WERI-Rb-1 (cell line): ENCODE data around the gene CPEB3.
A peak's percentile ranks its signal among the peaks of the same experiment; 100 is the strongest.

Experiments used
- DNase-seq: peaks from one replicate; pipeline ENCODE4 v3.0.0-alpha.2; 2020
- H3K27ac ChIP-seq: fragments of 250-450 bp; sonication (Bioruptor Pico); 2 replicates; pipeline ENCODE4 v1.5.1; 2020; ENCODE audit warnings: mild to moderate bottlenecking, moderate library complexity
- H3K27me3 ChIP-seq: fragments of 250-450 bp; sonication (Bioruptor Pico); 2 replicates; pipeline ENCODE4 v1.5.1; 2021; ENCODE audit warnings: mild to moderate bottlenecking, low read depth, moderate library complexity; ENCODE audit not compliant: insufficient read depth, severe bottlenecking
- H3K36me3 ChIP-seq: fragments of 250-450 bp; sonication (Bioruptor Pico); 2 replicates; pipeline ENCODE4 v1.5.1; 2020; ENCODE audit warnings: mild to moderate bottlenecking, moderate library complexity
- H3K4me3 ChIP-seq: 2 replicates; pipeline ENCODE4 v1.5.1; 2011; ENCODE audit warnings: low read depth, mild to moderate bottlenecking, control low read depth, low read length
- H3K9me3 ChIP-seq: fragments of 250-450 bp; sonication (Bioruptor Pico); 2 replicates; pipeline ENCODE4 v1.5.1; 2021; ENCODE audit warnings: mild to moderate bottlenecking, moderate library complexity; ENCODE audit not compliant: severe bottlenecking
- CTCF ChIP-seq: IDR thresholded peaks from 2 replicates; pipeline ENCODE4 v1.5.1; 2011; ENCODE audit warnings: low read depth, mild to moderate bottlenecking, control low read depth, inconsistent platforms, low read length

CPEB3 gene

GRCh38 chr10:92241158-92241500, 49.7 kb downstream of the CPEB3 start:
- no peaks in the 10 kb centered on the region for H3K9me3 ChIP-seq
- H3K27me3 ChIP-seq, result no peaks in the 10 kb centered on the region
- H3K36me3 ChIP-seq, result peaks cover 12% of the 10 kb centered on the region
- peak overlapping the region; percentile 9 for H3K27ac ChIP-seq
- DNase-seq, result peak; percentile 39
- no peak for TF ChIP-seq CTCF
- H3K4me3 ChIP-seq, result peak overlapping the region; percentile 50

GRCh38 chr10:92240289-92241157, 50.4 kb downstream of the CPEB3 start:
- peak overlapping the region; percentile 50 for H3K4me3 ChIP-seq
- no peak for TF ChIP-seq CTCF
- no peaks in the 10 kb centered on the region for H3K9me3 ChIP-seq
- no peaks in the 10 kb centered on the region for H3K27me3 ChIP-seq
- H3K27ac ChIP-seq, result peak overlapping the region; percentile 9
- DNase-seq, result peak; percentile 55
- peaks cover 12% of the 10 kb centered on the region for H3K36me3 ChIP-seq

- Histone ChIP-seq H3K4me3 (peak overlapping the region; percentile 50), H3K27me3 (no peaks in the 10 kb centered on the region), H3K9me3 (no peaks in the 10 kb centered on the region), H3K36me3 (peaks cover 15% of the 10 kb centered on the region), H3K27ac (peak overlapping the region; percentile 9; the same call in 1 of the 2 replicates)
- DNase-seq, result peak; percentile 26
- TF ChIP-seq CTCF, result 0 out of 2 replicates have a peak, but pooled peaks have one; percentile 0
These were observed 51.1 kb downstream of the CPEB3 start for GRCh38 chr10:92239600-92240288.

- Histone ChIP-seq H3K9me3 (no peaks in the 10 kb centered on the region), H3K27me3 (no peaks in the 10 kb centered on the region), H3K4me3 (no peak overlapping the region), H3K27ac (no peak overlapping the region), H3K36me3 (peaks cover 15% of the 10 kb centered on the region)
- TF ChIP-seq CTCF, result no peak
- peak; percentile 7 for DNase-seq
These were observed 51.7 kb downstream of the CPEB3 start for GRCh38 chr10:92239151-92239599.

- peaks cover 15% of the 10 kb centered on the region for H3K36me3 ChIP-seq
- no peak overlapping the region for H3K4me3 ChIP-seq
- no peaks in the 10 kb centered on the region for H3K9me3 ChIP-seq
- DNase-seq, result no peak
- no peaks in the 10 kb centered on the region for H3K27me3 ChIP-seq
- TF ChIP-seq CTCF, result no peak
- no peak overlapping the region for H3K27ac ChIP-seq
These were observed 52.2 kb downstream of the CPEB3 start for GRCh38 chr10:92238586-92239098.
